Adrenal gland (tissue), 12 donors: ENCODE results near the gene AGAP3. TPM values are rescaled to one million over a fixed set of nuclear protein-coding genes. Genes with fewer than 3 reads are reported as not detected.

Source experiments
- DNase-seq, 7 donors: peaks; one replicate each; pipeline ENCODE4 v3.0.0-alpha.2; 2019 to 2020
- H3K27ac ChIP-seq, 5 donors: fragments of 200-600 bp; sonication (generic) in 4 of 5; 1 replicate in 3 of 5; 2 replicates in 2 of 5; pipeline versions ENCODE4 v1.5.1 to v1.8.0; 2016 to 2020; ENCODE audit warnings: mild to moderate bottlenecking in 1 of 5
- H3K27me3 ChIP-seq: fragments of 200-600 bp; 2 replicates; pipeline ENCODE4 v1.8.0; 2021
- H3K36me3 ChIP-seq, 2 donors: fragments of 200-600 bp; replicated peaks in 1 of 2; 1 replicate in 1 of 2; 2 replicates in 1 of 2; pipeline versions ENCODE4 v1.5.1 to v1.8.0; 2018 to 2022
- H3K4me1 ChIP-seq, 2 donors: fragments of 200-600 bp; replicated peaks in 1 of 2; 1 replicate in 1 of 2; 2 replicates in 1 of 2; pipeline versions ENCODE4 v1.5.1 to v1.8.0; 2018 to 2021
- H3K4me3 ChIP-seq, 4 donors: fragments of 200-600 bp; sonication (generic) in 3 of 4; one replicate each; pipeline ENCODE4 v1.5.1; 2016 to 2018
- H3K9me3 ChIP-seq, 3 donors: fragments of 200-600 bp; sonication (generic) in 1 of 3; replicated peaks in 1 of 3; 1 replicate in 2 of 3; 2 replicates in 1 of 3; pipeline versions ENCODE4 v1.5.1 to v1.8.0; 2016 to 2021
- POLR2A ChIP-seq, 2 donors: fragments of 450-650 bp; IDR thresholded peaks; one replicate each; pipeline ENCODE4 v1.6.1; 2017; ENCODE audit warnings: antibody characterized with exemption in 2 of 2, mild to moderate bottlenecking in 2 of 2, moderate library complexity in 1 of 2
- WGBS, 4 donors: extraction: QIAGEN DNeasy Blood & Tissue Kit in 2 of 4; methylation state at CpG; one replicate each; pipeline versions ENCODE4 v1.1.5 to v1.1.7; 2013 to 2017; 5-methylcytosine and 5-hydroxymethylcytosine counted together
- intact Hi-C, 2 donors: fragments of 100-400 bp; cut with DNase I; formaldehyde crosslinking; loops; one replicate each; pipeline versions ENCODE4 v1.14.1 to v1.15.0; 2022 to 2023
- polyA plus RNA-seq, 3 donors: library from polyadenylated mRNA; stranded (reverse); fragments of 200-250 nt in 2 of 3; fragments of 350-450 nt in 1 of 3; fragmentation: Illumina TruSeq in 1 of 3; extraction: RNeasy Lipid Tissue Mini Kit (QIAGEN cat#74804) in 1 of 3; gene quantifications; one replicate each; pipeline ENCODE4 v1.2.3, GENCODE V29; 2013 to 2014
- total RNA-seq, 9 donors: library from RNA; depleted of rRNA in 4 of 9; stranded (reverse); fragments of >200 nt in 4 of 9; fragments of 120-200 nt in 1 of 9; fragmentation: NEBNext Ultra II Directional in 1 of 9; extraction: Animal tissue kit (Norgen Biotek cat#: 25700) in 1 of 9; gene quantifications; one replicate each; pipeline versions ENCODE4 v1.1.0 to v1.2.4, GENCODE V29; 2013 to 2023
- TF ChIP-seq, protein P1 (sequence below), 6 experiments: fragments of 450-650 bp in 4 of 6; fragments of 200-600 bp in 2 of 6; sonication (generic) in 1 of 6; IDR thresholded peaks; 1 replicate in 5 of 6; 2 replicates in 1 of 6; pipeline versions ENCODE4 v1.5.1 to v1.8.0; 2016 to 2021; ENCODE audit warnings: antibody characterized with exemption in 6 of 6, mild to moderate bottlenecking in 2 of 6, moderate library complexity in 1 of 6
- donor health status: healthy with polysubstance abuse.
- donor health status: Bipolar disorder and iron deficiency.
- donor health status: DM: yes; HTN: yes; CAD: no.
- donor health status: DM: no; HTN: no; CAD: no.
- donor health status: DM: no; HTN: no; CAD: no.
- donor health status: DM: yes; HTN: yes; CAD: no.

Gene AGAP3
- total and polyA plus RNA-seq, 12 donors = 17.2 to 236 (median 50.9) TPM

DNA sequence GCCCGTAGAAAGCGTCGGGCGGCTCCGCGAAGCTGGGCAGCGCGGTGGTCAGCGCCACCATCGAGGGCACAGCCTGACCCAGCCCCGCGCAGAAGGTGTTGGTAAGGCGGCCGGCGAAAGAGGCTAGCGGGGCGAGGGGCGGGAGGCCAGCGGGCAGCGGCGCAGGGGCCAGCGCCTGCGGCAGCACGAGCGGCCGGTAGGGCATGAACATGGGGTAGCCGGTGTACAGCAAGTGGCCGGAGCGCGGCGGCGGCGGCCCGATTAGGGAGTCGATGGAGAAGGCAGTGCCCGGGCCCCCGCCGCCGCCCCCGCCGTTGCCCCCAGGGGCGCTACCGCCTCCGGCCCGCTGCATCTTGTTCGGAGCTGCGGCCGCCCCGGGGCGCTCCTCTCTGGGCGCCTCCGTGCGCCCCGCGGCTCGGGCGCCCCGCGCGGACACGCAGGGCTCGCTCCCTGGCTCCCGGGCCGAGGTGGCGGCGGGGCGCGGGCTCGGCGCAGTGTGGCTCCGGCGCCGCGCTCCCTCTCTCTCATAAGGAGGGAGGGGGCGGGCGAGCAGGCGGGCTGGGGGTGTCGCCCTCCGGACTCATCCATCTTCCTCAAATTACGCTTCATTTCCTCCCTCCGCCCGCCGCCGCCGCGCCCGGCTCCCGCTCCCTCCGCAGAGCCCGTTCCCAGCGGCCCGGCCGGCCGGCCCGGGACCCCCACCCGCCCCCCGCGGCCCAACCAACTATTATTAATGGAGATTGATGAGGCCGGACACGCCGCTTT lies 81.1 kb downstream of the AGAP3 start, which contains the start of gene GBX1:
GBX1 (minus strand) TSS at position 498 of the 765 bp plus-strand sequence; CDS start at position 352, 146 bp downstream.
- peaks cover 46% of the 10 kb centered on the region for H3K27me3 ChIP-seq
- WGBS, 4 donors = 0 to 1% (median 0%) methylated on average over 3 to 99 of the region's 101 CpGs
- H3K9me3 ChIP-seq = no peaks in the 10 kb centered on the region
- intact Hi-C loops = no loop called here
- peaks cover 8 to 13% of the 10 kb centered on the region in 2 donors for H3K4me1 ChIP-seq
- TF ChIP-seq, protein P1, sequence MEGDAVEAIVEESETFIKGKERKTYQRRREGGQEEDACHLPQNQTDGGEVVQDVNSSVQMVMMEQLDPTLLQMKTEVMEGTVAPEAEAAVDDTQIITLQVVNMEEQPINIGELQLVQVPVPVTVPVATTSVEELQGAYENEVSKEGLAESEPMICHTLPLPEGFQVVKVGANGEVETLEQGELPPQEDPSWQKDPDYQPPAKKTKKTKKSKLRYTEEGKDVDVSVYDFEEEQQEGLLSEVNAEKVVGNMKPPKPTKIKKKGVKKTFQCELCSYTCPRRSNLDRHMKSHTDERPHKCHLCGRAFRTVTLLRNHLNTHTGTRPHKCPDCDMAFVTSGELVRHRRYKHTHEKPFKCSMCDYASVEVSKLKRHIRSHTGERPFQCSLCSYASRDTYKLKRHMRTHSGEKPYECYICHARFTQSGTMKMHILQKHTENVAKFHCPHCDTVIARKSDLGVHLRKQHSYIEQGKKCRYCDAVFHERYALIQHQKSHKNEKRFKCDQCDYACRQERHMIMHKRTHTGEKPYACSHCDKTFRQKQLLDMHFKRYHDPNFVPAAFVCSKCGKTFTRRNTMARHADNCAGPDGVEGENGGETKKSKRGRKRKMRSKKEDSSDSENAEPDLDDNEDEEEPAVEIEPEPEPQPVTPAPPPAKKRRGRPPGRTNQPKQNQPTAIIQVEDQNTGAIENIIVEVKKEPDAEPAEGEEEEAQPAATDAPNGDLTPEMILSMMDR (IDR thresholded peaks at IDR 0.05) = peak in 1 of 6 experiments; percentile 15
- TF ChIP-seq POLR2A (IDR thresholded peaks at IDR 0.05) = no peak
- no peaks in the 10 kb centered on the region for H3K36me3 ChIP-seq
- peak within 1 kb of the TSS in 2 of 4 donors; percentile 11 to 61 for H3K4me3 ChIP-seq
- no peak within 1 kb of the TSS for H3K27ac ChIP-seq
- peak in 2 of 7 donors; percentile 15 to 38 for DNase-seq

DNA sequence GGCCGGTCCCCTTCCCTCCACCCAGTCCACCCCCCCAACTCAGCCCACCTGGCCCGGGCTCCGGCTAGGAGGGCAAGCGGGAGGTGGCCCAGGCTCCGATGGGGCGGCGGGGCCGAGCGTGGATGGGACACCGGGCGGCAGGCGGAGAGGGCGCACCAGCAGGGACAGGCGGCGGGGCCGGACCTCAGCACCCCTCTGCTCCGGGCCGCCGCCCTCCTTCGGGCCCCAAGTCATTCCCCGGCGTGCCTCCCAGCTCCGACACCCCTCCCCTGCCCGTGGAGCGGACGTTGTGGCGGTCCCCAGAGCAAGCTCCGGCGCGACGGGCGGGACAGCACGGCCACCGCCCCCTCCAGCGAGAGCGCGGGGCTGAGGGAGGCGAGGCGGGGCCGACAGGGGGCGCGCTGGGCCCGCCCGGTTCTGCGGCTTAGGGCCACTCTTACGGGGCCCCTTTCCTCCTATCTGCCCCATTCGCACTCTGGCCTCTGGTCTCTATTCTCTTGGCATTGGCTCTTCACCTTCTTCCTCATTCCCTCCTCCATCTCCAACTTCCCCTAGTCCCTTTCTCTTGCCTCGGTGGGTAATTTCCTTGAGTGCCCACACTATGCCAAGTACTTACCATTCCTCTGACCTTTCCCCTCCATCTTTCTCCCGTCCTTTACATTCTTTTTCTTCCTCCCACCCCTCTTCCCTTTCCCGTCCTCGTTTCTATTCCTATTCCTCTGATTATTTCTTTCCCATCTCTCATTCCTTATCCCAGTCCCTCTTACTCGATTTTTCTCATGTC lies 81.9 kb downstream of the AGAP3 start:
- H3K36me3 ChIP-seq = no peaks in the 10 kb centered on the region
- peak overlapping the region in 1 of 4 donors; percentile 61 for H3K4me3 ChIP-seq
- no peak overlapping the region for H3K27ac ChIP-seq
- DNase-seq = peak in 2 of 7 donors; percentile 26 to 34
- TF ChIP-seq POLR2A (IDR thresholded peaks at IDR 0.05) = no peak
- TF ChIP-seq, protein P1 (IDR thresholded peaks at IDR 0.05) = peak; percentile 26 to 60 (median 36)
- WGBS, 4 donors = 3 to 10% (median 4%) methylated on average over 9 to 52 of the region's 52 CpGs
- intact Hi-C loops = no loop called here
- peaks cover 8 to 13% of the 10 kb centered on the region in 2 donors for H3K4me1 ChIP-seq
- H3K9me3 ChIP-seq = no peaks in the 10 kb centered on the region
- H3K27me3 ChIP-seq = peaks cover 47% of the 10 kb centered on the region

DNA sequence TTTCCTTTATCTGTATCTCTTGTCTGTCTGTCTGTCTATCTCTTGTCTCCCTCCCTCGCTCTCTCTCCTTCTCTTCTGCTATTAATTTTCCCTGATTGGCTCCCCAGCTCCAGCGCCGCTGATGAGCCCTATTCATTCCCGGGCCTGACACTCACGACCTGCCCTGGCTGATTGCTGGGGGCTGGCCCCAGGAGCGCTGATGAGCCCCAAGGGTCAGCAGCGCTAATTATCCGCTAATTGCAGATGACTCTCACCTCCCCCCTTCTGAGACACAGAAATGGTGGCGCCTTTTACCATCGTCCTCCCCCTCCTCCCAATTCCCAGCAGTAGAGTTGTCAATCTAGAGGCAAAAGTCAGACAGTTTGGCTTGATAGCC lies 82.5 kb downstream of the AGAP3 start:
- intact Hi-C loops = no loop called here
- WGBS, 4 donors = 50 to 63% (median 56%) methylated on average over 10 of the region's 10 CpGs

More for the DNA sequence above, 82.5 kb downstream of the AGAP3 start:
- Histone ChIP-seq H3K9me3 (no peaks in the 10 kb centered on the region), H3K4me3 (no peak overlapping the region), H3K27me3 (peaks cover 47% of the 10 kb centered on the region), H3K36me3 (no peaks in the 10 kb centered on the region), H3K27ac (no peak overlapping the region), H3K4me1 (peaks cover 8 to 13% of the 10 kb centered on the region in 2 donors)
- no peak for DNase-seq
- TF ChIP-seq POLR2A (IDR thresholded peaks at IDR 0.05) = no peak
- TF ChIP-seq, protein P1 (IDR thresholded peaks at IDR 0.05) = no peak
